OCI-LY1 (cell line): Measurements from ENCODE around the gene ZCCHC8.

Source experiments
- EZH2 ChIP-seq: fragments of 200-600 bp; sonication (generic), shearing (Covaris generic); IDR thresholded peaks from 2 replicates; pipeline ENCODE4 v1.8.0; 2017; ENCODE audit warnings: borderline replicate concordance, mixed run types, mild to moderate bottlenecking, antibody characterized with exemption, low read length, moderate library complexity, mixed read lengths
- TF ChIP-seq, protein P1 (sequence below): fragments of 200-600 bp; sonication (generic), shearing (Covaris generic); IDR thresholded peaks from 2 replicates; pipeline ENCODE4 v1.5.1; 2017; ENCODE audit warnings: mild to moderate bottlenecking, antibody characterized with exemption, low read length, moderate library complexity, mixed read lengths

DNA sequence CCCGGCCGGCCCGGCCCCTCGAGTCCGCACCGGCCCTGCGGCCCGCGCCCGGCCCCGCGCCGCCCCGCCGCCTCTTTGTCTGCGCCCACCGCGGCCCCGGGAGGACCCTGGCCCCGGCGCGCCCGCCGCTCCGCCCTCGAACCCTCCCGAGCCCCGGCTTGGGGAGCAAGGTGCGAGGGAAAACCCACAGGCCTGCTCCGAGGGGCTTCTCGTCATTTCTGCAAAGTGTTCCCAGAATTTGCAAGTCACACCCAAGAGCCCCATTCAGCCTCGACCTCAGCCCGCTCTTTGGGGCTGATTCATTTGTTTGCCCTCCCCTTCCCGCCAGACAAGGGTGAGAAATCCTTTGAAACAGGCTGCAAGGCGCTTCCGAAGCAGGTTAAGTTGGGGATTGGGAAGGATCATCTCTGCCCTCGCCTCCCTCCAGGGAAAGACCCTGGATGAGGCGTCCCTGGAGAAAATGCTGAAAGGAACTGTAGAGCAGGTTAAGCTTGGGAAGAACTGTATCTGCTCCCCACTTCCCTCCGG lies 77.9 kb downstream of the ZCCHC8 start:
- TF ChIP-seq, protein P1, sequence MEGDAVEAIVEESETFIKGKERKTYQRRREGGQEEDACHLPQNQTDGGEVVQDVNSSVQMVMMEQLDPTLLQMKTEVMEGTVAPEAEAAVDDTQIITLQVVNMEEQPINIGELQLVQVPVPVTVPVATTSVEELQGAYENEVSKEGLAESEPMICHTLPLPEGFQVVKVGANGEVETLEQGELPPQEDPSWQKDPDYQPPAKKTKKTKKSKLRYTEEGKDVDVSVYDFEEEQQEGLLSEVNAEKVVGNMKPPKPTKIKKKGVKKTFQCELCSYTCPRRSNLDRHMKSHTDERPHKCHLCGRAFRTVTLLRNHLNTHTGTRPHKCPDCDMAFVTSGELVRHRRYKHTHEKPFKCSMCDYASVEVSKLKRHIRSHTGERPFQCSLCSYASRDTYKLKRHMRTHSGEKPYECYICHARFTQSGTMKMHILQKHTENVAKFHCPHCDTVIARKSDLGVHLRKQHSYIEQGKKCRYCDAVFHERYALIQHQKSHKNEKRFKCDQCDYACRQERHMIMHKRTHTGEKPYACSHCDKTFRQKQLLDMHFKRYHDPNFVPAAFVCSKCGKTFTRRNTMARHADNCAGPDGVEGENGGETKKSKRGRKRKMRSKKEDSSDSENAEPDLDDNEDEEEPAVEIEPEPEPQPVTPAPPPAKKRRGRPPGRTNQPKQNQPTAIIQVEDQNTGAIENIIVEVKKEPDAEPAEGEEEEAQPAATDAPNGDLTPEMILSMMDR = no peak
- no peak for TF ChIP-seq EZH2
